ENCODE data around the gene CUX1.

DNA sequence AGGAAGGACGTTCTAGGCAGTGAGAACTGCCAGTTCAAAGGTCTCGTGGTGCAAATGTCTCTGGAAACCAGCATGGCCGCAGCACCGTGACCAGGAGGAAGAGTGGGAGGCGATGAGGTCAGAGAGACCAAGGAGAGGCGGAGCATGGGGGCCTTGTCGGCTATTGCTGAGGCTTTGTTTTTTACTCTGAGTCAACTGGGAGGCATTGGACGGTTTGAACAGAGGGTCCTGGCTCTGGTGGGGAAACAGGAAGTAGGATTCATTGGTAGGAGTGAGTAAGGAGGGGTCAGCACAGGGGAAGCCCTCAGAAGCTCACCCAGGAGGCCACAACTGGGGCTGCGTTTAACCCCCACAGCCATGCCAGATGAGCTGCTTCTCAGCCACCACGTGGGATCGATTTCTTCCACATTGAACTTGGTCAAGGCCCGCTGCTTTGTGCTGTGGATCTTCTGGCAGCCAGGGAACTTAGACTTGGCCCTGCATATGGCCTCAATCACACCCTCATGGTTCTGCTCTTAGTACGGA, 447.0 kb downstream of the CUX1 start:
- TF ChIP-seq, protein P1, sequence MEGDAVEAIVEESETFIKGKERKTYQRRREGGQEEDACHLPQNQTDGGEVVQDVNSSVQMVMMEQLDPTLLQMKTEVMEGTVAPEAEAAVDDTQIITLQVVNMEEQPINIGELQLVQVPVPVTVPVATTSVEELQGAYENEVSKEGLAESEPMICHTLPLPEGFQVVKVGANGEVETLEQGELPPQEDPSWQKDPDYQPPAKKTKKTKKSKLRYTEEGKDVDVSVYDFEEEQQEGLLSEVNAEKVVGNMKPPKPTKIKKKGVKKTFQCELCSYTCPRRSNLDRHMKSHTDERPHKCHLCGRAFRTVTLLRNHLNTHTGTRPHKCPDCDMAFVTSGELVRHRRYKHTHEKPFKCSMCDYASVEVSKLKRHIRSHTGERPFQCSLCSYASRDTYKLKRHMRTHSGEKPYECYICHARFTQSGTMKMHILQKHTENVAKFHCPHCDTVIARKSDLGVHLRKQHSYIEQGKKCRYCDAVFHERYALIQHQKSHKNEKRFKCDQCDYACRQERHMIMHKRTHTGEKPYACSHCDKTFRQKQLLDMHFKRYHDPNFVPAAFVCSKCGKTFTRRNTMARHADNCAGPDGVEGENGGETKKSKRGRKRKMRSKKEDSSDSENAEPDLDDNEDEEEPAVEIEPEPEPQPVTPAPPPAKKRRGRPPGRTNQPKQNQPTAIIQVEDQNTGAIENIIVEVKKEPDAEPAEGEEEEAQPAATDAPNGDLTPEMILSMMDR (IDR thresholded peaks at IDR 0.05): no peak
- no peak for TF ChIP-seq POLR2A (IDR thresholded peaks at IDR 0.05)

Measured in uterus (tissue), 2 donors.